K562 (cell line): ENCODE measurements around the gene BCL2L13. TPM values are rescaled to one million over a fixed set of nuclear protein-coding genes. Genes with fewer than 3 reads are reported as not detected.

Source experiments
- BACH1 ChIP-seq: fragments of 200-800 bp; sonication (Bioruptor generic); IDR thresholded peaks from 2 replicates; pipeline ENCODE4 v1.6.1; 2016; ENCODE audit warnings: missing genetic modification characterization, missing compliant biosample characterization
- CBFA2T3 ChIP-seq: fragments of 450-650 bp; IDR thresholded peaks from 2 replicates; pipeline ENCODE4 v1.6.1; 2017
- FOSL1 ChIP-seq: fragments of 200-800 bp; sonication (Bioruptor generic); conservative IDR thresholded peaks from 2 replicates; pipeline ENCODE4 v1.6.1; 2016; ENCODE audit warnings: missing genetic modification characterization, missing compliant biosample characterization
- FUS ChIP-seq: fragments of 200-400 bp; formaldehyde crosslinking; optimal IDR thresholded peaks from 2 replicates; pipeline ENCODE3; 2017; ENCODE audit warnings: low read depth, low read length
- HLTF ChIP-seq: fragments of 450-650 bp; IDR thresholded peaks from 2 replicates; pipeline ENCODE4 v1.6.1; 2016
- HMBOX1 ChIP-seq: sonication (generic); IDR thresholded peaks from 2 replicates; pipeline ENCODE4 v1.6.1; 2016
- ILF3 ChIP-seq: fragments of 450-650 bp; IDR thresholded peaks from 2 replicates; pipeline ENCODE4 v1.6.1; 2018; ENCODE audit warnings: antibody characterized with exemption, mild to moderate bottlenecking, moderate library complexity, borderline replicate concordance
- LARP7 ChIP-seq: fragments of 450-650 bp; IDR thresholded peaks from 2 replicates; pipeline ENCODE4 v1.6.1; 2016
- MTA2 ChIP-seq: fragments of 450-650 bp; IDR thresholded peaks from 2 replicates; pipeline ENCODE4 v1.6.1; 2016; ENCODE audit warnings: low read depth
- NFRKB ChIP-seq: fragments of 450-650 bp; IDR thresholded peaks from 2 replicates; pipeline ENCODE4 v1.6.1; 2016; ENCODE audit warnings: low read depth
- SRF ChIP-seq, 2 experiments: fragments of 250-450, 450-650 bp in 1 of 2; sonication (Bioruptor Pico) in 1 of 2; sonication (generic) in 1 of 2; formaldehyde crosslinking; IDR thresholded peaks; 2 replicates each; pipeline versions ENCODE4 v1.5.0 to v1.5.1; 2020 to 2022; ENCODE audit warnings: mild to moderate bottlenecking in 1 of 2, missing genetic modification reagents in 1 of 2
- TOE1 ChIP-seq, 2 experiments: fragments of 450-650 bp in 1 of 2; sonication (generic) in 1 of 2; formaldehyde crosslinking in 1 of 2; IDR thresholded peaks; 2 replicates each; pipeline versions ENCODE4 v1.7.1 to v1.8.0; 2016 to 2022; ENCODE audit warnings: borderline replicate concordance in 2 of 2, mild to moderate bottlenecking in 2 of 2, antibody characterized with exemption in 1 of 2, inconsistent platforms in 1 of 2, low read depth in 1 of 2, missing genetic modification reagents in 1 of 2, moderate library complexity in 1 of 2
- polyA plus RNA-seq, 8 experiments: library from polyadenylated mRNA; depleted of rRNA in 4 of 8; stranded (reverse) in 5 of 8; unstranded in 3 of 8; fragments of >200 nt; fragmentation: Nextera tagmentation in 2 of 8; fragmentation: Illumina TruSeq in 1 of 8; extraction: Ambion mirVana in 2 of 8; extraction: Trizol in 1 of 8; gene quantifications; 2 replicates each; pipeline versions ENCODE4 v1.2.1 to v1.2.3, GENCODE V29; 2011 to 2014; ENCODE audit warnings: inconsistent platforms in 1 of 8, missing spikeins in 1 of 8
- total RNA-seq, 7 experiments: library from RNA; depleted of rRNA in 6 of 7; stranded (reverse); fragments of >200 nt in 6 of 7; fragmentation: Illumina TruSeq in 2 of 7; extraction: Trizol in 2 of 7; gene quantifications; 2 replicates each; pipeline versions ENCODE4 v1.2.1 to v1.2.3, GENCODE V29; 2011 to 2021; ENCODE audit warnings: low replicate concordance in 1 of 7
- TF ChIP-seq, protein P1 (sequence below), 2 experiments: fragments of 150-350 bp in 1 of 2; IDR thresholded peaks; 2 replicates each; pipeline ENCODE4 v1.6.1; 2012 to 2016; ENCODE audit warnings: low read depth in 2 of 2, low read length in 2 of 2, mild to moderate bottlenecking in 1 of 2, moderate library complexity in 1 of 2
- TF ChIP-seq, protein P2 (sequence below), 3 experiments: fragments of 200-800 bp in 1 of 3; fragments of 250-450 bp in 1 of 3; fragments of 450-650 bp in 1 of 3; sonication (Bioruptor Pico) in 1 of 3; sonication (Bioruptor generic) in 1 of 3; formaldehyde crosslinking in 1 of 3; IDR thresholded peaks; 2 replicates each; pipeline versions ENCODE4 v1.6.1 to v1.8.0; 2016 to 2022; ENCODE audit warnings: mild to moderate bottlenecking in 2 of 3, missing genetic modification characterization in 2 of 3, missing compliant biosample characterization in 1 of 3, moderate library complexity in 1 of 3
- TF ChIP-seq, protein P3 (sequence below): IDR thresholded peaks from 2 replicates; pipeline ENCODE4 v1.6.1; 2016; ENCODE audit warnings: missing genetic modification characterization, missing compliant biosample characterization

The BCL2L13 gene
- total and polyA plus RNA-seq, 9 of the 15 experiments (the other 6 are each of a cell fraction or from before 2014, with no cell fraction given): 41.5 to 63.4 (median 56.5) TPM

- TF ChIP-seq, protein P1, sequence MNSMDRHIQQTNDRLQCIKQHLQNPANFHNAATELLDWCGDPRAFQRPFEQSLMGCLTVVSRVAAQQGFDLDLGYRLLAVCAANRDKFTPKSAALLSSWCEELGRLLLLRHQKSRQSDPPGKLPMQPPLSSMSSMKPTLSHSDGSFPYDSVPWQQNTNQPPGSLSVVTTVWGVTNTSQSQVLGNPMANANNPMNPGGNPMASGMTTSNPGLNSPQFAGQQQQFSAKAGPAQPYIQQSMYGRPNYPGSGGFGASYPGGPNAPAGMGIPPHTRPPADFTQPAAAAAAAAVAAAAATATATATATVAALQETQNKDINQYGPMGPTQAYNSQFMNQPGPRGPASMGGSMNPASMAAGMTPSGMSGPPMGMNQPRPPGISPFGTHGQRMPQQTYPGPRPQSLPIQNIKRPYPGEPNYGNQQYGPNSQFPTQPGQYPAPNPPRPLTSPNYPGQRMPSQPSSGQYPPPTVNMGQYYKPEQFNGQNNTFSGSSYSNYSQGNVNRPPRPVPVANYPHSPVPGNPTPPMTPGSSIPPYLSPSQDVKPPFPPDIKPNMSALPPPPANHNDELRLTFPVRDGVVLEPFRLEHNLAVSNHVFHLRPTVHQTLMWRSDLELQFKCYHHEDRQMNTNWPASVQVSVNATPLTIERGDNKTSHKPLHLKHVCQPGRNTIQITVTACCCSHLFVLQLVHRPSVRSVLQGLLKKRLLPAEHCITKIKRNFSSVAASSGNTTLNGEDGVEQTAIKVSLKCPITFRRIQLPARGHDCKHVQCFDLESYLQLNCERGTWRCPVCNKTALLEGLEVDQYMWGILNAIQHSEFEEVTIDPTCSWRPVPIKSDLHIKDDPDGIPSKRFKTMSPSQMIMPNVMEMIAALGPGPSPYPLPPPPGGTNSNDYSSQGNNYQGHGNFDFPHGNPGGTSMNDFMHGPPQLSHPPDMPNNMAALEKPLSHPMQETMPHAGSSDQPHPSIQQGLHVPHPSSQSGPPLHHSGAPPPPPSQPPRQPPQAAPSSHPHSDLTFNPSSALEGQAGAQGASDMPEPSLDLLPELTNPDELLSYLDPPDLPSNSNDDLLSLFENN (IDR thresholded peaks at IDR 0.05; ENCODE audit: low read depth in 2 of 2, low read length in 2 of 2): no peak
- TF ChIP-seq, protein P2, sequence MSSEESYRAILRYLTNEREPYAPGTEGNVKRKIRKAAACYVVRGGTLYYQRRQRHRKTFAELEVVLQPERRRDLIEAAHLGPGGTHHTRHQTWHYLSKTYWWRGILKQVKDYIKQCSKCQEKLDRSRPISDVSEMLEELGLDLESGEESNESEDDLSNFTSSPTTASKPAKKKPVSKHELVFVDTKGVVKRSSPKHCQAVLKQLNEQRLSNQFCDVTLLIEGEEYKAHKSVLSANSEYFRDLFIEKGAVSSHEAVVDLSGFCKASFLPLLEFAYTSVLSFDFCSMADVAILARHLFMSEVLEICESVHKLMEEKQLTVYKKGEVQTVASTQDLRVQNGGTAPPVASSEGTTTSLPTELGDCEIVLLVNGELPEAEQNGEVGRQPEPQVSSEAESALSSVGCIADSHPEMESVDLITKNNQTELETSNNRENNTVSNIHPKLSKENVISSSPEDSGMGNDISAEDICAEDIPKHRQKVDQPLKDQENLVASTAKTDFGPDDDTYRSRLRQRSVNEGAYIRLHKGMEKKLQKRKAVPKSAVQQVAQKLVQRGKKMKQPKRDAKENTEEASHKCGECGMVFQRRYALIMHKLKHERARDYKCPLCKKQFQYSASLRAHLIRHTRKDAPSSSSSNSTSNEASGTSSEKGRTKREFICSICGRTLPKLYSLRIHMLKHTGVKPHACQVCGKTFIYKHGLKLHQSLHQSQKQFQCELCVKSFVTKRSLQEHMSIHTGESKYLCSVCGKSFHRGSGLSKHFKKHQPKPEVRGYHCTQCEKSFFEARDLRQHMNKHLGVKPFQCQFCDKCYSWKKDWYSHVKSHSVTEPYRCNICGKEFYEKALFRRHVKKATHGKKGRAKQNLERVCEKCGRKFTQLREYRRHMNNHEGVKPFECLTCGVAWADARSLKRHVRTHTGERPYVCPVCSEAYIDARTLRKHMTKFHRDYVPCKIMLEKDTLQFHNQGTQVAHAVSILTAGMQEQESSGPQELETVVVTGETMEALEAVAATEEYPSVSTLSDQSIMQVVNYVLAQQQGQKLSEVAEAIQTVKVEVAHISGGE (CRISPR knock-in tag; IDR thresholded peaks at IDR 0.05): 0 out of 6 replicates have a peak, but pooled peaks of 1 of the 3 experiments have one; percentile 41
- TF ChIP-seq HLTF (0 out of 2 replicates have a peak, but pooled peaks have one; percentile 4), ILF3 (no peak), HMBOX1 (no peak), TOE1 (IDR thresholded peaks at IDR 0.05; ENCODE audit: borderline replicate concordance) (no peak), TOE1 (CRISPR knock-in tag; IDR thresholded peaks at IDR 0.05; ENCODE audit: borderline replicate concordance, low read depth) (no peak), NFRKB (peak; percentile 51; the same call in 1 of the 2 replicates), BACH1 (tag) (no peak), SRF (CRISPR knock-in tag; IDR thresholded peaks at IDR 0.05) (no peak), CBFA2T3 (no peak), LARP7 (peak; percentile 76; the same call in 1 of the 2 replicates), FOSL1 (tag) (no peak), FUS (no peak), MTA2 (0 out of 2 replicates have a peak, but pooled peaks have one; percentile 19)
- TF ChIP-seq, protein P3, sequence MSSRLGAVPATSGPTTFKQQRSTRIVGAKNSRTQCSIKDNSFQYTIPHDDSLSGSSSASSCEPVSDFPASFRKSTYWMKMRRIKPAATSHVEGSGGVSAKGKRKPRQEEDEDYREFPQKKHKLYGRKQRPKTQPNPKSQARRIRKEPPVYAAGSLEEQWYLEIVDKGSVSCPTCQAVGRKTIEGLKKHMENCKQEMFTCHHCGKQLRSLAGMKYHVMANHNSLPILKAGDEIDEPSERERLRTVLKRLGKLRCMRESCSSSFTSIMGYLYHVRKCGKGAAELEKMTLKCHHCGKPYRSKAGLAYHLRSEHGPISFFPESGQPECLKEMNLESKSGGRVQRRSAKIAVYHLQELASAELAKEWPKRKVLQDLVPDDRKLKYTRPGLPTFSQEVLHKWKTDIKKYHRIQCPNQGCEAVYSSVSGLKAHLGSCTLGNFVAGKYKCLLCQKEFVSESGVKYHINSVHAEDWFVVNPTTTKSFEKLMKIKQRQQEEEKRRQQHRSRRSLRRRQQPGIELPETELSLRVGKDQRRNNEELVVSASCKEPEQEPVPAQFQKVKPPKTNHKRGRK: peak; percentile 42; the same call in 1 of the 2 replicates
These were observed 4.6 kb upstream of the BCL2L13 start (continued) for GRCh38 chr22:17633998-17634323.
